Neuronal stem cell (in vitro differentiated cells): ENCODE results near the gene RBM4B. TPM values are rescaled to one million over a fixed set of nuclear protein-coding genes. Genes with fewer than 3 reads are reported as not detected.

ENCODE experiments used
- DNase-seq: peaks from one replicate; pipeline ENCODE4 v3.0.0-alpha.2; 2013; ENCODE audit warnings: low spot score
- H2AFZ ChIP-seq: one replicate; pipeline ENCODE4 v1.6.1; 2013; ENCODE audit warnings: mild to moderate bottlenecking, low read length, inconsistent platforms
- H2AK5ac ChIP-seq: 2 replicates; pipeline ENCODE4 v1.6.1; 2013; ENCODE audit warnings: low read depth, mild to moderate bottlenecking, inconsistent platforms, low read length, moderate library complexity, mixed read lengths
- H2BK120ac ChIP-seq: 2 replicates; pipeline ENCODE4 v1.6.1; 2013; ENCODE audit warnings: low read depth, mild to moderate bottlenecking, inconsistent platforms, low read length, moderate library complexity, mixed read lengths
- H2BK12ac ChIP-seq: one replicate; pipeline ENCODE4 v1.6.1; 2013; ENCODE audit warnings: low read length, inconsistent platforms
- H2BK15ac ChIP-seq: 2 replicates; pipeline ENCODE4 v1.6.1; 2013; ENCODE audit warnings: mild to moderate bottlenecking, low read length, inconsistent platforms, mixed read lengths
- H2BK5ac ChIP-seq: one replicate; pipeline ENCODE4 v1.6.1; 2013; ENCODE audit warnings: inconsistent platforms, mild to moderate bottlenecking, low read length, moderate library complexity
- H3K14ac ChIP-seq: one replicate; pipeline ENCODE4 v1.6.1; 2013; ENCODE audit warnings: low read length, inconsistent platforms
- H3K18ac ChIP-seq: 2 replicates; pipeline ENCODE4 v1.6.1; 2013; ENCODE audit warnings: low read length, inconsistent platforms
- H3K23ac ChIP-seq: 2 replicates; pipeline ENCODE4 v1.6.1; 2013; ENCODE audit warnings: low read depth, mild to moderate bottlenecking, mixed read lengths, low read length, inconsistent platforms; ENCODE audit not compliant: poor library complexity
- H3K27ac ChIP-seq: replicated peaks from 3 replicates; pipeline ENCODE4 v1.5.1; 2013; ENCODE audit warnings: low read length, inconsistent platforms
- H3K27me3 ChIP-seq, 3 experiments: 2 replicates each; pipeline ENCODE4 v1.6.1; 2013; ENCODE audit warnings: low read length in 3 of 3, mild to moderate bottlenecking in 2 of 3, inconsistent platforms in 1 of 3, low read depth in 1 of 3, mixed read lengths in 1 of 3, moderate library complexity in 1 of 3; ENCODE audit not compliant: control insufficient read depth in 3 of 3, insufficient read depth in 3 of 3
- H3K36me3 ChIP-seq, 2 donors: replicated peaks in 1 of 2; 2 replicates each; pipeline ENCODE4 v1.6.1; 2013; ENCODE audit warnings: low read length in 2 of 2; ENCODE audit not compliant: control insufficient read depth in 2 of 2, insufficient read depth in 2 of 2
- H3K4ac ChIP-seq: 2 replicates; pipeline ENCODE4 v1.6.1; 2013; ENCODE audit warnings: inconsistent platforms, mild to moderate bottlenecking, low read length, moderate library complexity
- H3K4me1 ChIP-seq, 2 donors: 1 replicate in 1 of 2; 2 replicates in 1 of 2; pipeline ENCODE4 v1.6.1; 2013; ENCODE audit warnings: low read length in 2 of 2, low read depth in 1 of 2; ENCODE audit not compliant: control insufficient read depth in 2 of 2, insufficient read depth in 1 of 2
- H3K4me2 ChIP-seq: one replicate; pipeline ENCODE4 v1.6.1; 2013; ENCODE audit warnings: mild to moderate bottlenecking, low read length, inconsistent platforms; ENCODE audit not compliant: insufficient read depth, poor library complexity, severe bottlenecking
- H3K4me3 ChIP-seq, 2 donors: 2 replicates each; pipeline ENCODE4 v1.5.1; 2013; ENCODE audit warnings: low read length in 2 of 2, mild to moderate bottlenecking in 2 of 2, inconsistent platforms in 1 of 2, moderate library complexity in 1 of 2
- H3K79me1 ChIP-seq: one replicate; pipeline ENCODE4 v1.6.1; 2013; ENCODE audit warnings: low read depth, mild to moderate bottlenecking, inconsistent platforms, low read length, moderate library complexity
- H3K9ac ChIP-seq: one replicate; pipeline ENCODE4 v1.6.1; 2013; ENCODE audit warnings: mild to moderate bottlenecking, low read depth, low read length, inconsistent platforms; ENCODE audit not compliant: poor library complexity
- H3K9me3 ChIP-seq, 2 donors: replicated peaks in 1 of 2; 2 replicates each; pipeline versions ENCODE3 to v1.6.1; 2013; ENCODE audit warnings: low read length in 2 of 2, mild to moderate bottlenecking in 2 of 2, inconsistent platforms in 1 of 2, low read depth in 1 of 2, mixed read lengths in 1 of 2, moderate library complexity in 1 of 2; ENCODE audit not compliant: control insufficient read depth in 2 of 2, insufficient read depth in 1 of 2
- H4K8ac ChIP-seq: one replicate; pipeline ENCODE4 v1.6.1; 2013; ENCODE audit warnings: low read depth, mild to moderate bottlenecking, inconsistent platforms, low read length, moderate library complexity
- H4K91ac ChIP-seq: one replicate; pipeline ENCODE4 v1.6.1; 2013; ENCODE audit warnings: low read length, low read depth, mild to moderate bottlenecking, inconsistent platforms; ENCODE audit not compliant: poor library complexity
- WGBS, 2 donors: extraction: QIAGEN DNeasy Blood & Tissue Kit; methylation state at CpG; one replicate each; pipeline ENCODE4 v1.1.7; 2013; ENCODE audit warnings: missing lambda C conversion rate in 2 of 2, mixed read lengths in 1 of 2; ENCODE audit not compliant: insufficient read length in 2 of 2, insufficient replicate concordance in 1 of 2; ENCODE audit errors: extremely low coverage in 2 of 2; 5-methylcytosine and 5-hydroxymethylcytosine counted together
- small RNA-seq: library from polyadenylated mRNA; stranded (forward); fragments of <200 nt; extraction: miRNeasy Mini kit (QIAGEN cat#:217004); gene quantifications from one replicate; pipeline ENCODE3, GENCODE V24; 2013; ENCODE audit not compliant: insufficient read depth

Gene RBM4B

GRCh38 chr11:66617155-66617834, 60.4 kb downstream of the RBM4B start:
- peak overlapping the region; percentile 71 for H3K4me2 ChIP-seq
- no peak overlapping the region for H3K27ac ChIP-seq
- peak overlapping the region; percentile 84 to 95 for H3K4me3 ChIP-seq
- H3K27me3 ChIP-seq, result no peaks in the 10 kb centered on the region
- no peak for DNase-seq
- H3K4ac ChIP-seq, result no peak overlapping the region
- H2BK12ac ChIP-seq, result no peak overlapping the region
- H3K36me3 ChIP-seq, result peaks cover 8 to 48% of the 10 kb centered on the region in 2 donors
- H4K8ac ChIP-seq, result no peak overlapping the region
- H3K23ac ChIP-seq, result peak overlapping the region; percentile 95
- H3K14ac ChIP-seq, result no peak overlapping the region
- peak overlapping the region; percentile 42 for H2AK5ac ChIP-seq
- H3K9ac ChIP-seq, result peak overlapping the region; percentile 97
- peaks cover 12 to 16% of the 10 kb centered on the region in 2 donors for H3K4me1 ChIP-seq
- peak overlapping the region; percentile 91 for H2BK5ac ChIP-seq
- WGBS, 2 donors, result no CpG with 5 or more reads among the region's 38 CpGs
- H2AFZ ChIP-seq, result peak overlapping the region; percentile 85
- H2BK15ac ChIP-seq, result no peak overlapping the region
- no peak overlapping the region for H4K91ac ChIP-seq
- peak overlapping the region; percentile 86 for H3K18ac ChIP-seq
- no peaks in the 10 kb centered on the region for H3K9me3 ChIP-seq
- H3K79me1 ChIP-seq, result peaks cover 3% of the 10 kb centered on the region
- H2BK120ac ChIP-seq, result no peak overlapping the region

- peak; percentile 99 for DNase-seq
- H2AK5ac ChIP-seq, result peak within 1 kb of the TSS; percentile 68
- peak within 1 kb of the TSS; percentile 74 for H3K4me2 ChIP-seq
- no CpG with 5 or more reads among the region's 90 CpGs for WGBS, 2 donors
- peak within 1 kb of the TSS; percentile 98 for H3K18ac ChIP-seq
- H2BK120ac ChIP-seq, result no peak within 1 kb of the TSS
- H4K8ac ChIP-seq, result no peak within 1 kb of the TSS
- H3K9me3 ChIP-seq, result no peaks in the 10 kb centered on the region
- H3K4ac ChIP-seq, result no peak within 1 kb of the TSS
- H3K4me3 ChIP-seq, result peak within 1 kb of the TSS; percentile 84 to 95
- peaks cover 8 to 41% of the 10 kb centered on the region in 2 donors for H3K36me3 ChIP-seq
- peak within 1 kb of the TSS; percentile 94 for H3K14ac ChIP-seq
- no peak within 1 kb of the TSS for H2BK15ac ChIP-seq
- peak within 1 kb of the TSS; percentile 85 for H2AFZ ChIP-seq
- peak within 1 kb of the TSS; percentile 96 for H3K27ac ChIP-seq
- H3K9ac ChIP-seq, result peak within 1 kb of the TSS; percentile 97
- H4K91ac ChIP-seq, result peak within 1 kb of the TSS; percentile 68
- no peaks in the 10 kb centered on the region for H3K27me3 ChIP-seq
- H3K79me1 ChIP-seq, result peaks cover 3% of the 10 kb centered on the region
- peak within 1 kb of the TSS; percentile 95 for H3K23ac ChIP-seq
- peak within 1 kb of the TSS; percentile 1 for H2BK12ac ChIP-seq
- H2BK5ac ChIP-seq, result peak within 1 kb of the TSS; percentile 91
- H3K4me1 ChIP-seq, result peaks cover 12 to 16% of the 10 kb centered on the region in 2 donors
Measured at GRCh38 chr11:66616379-66617154, 61.1 kb downstream of the RBM4B start, which contains the start of gene RBM14. Gene RBM14, plus strand, starts transcription at chr11:66616630. Its CDS starts 91 bp downstream, at chr11:66616721.

Small RNA genes within 50 kb of the gene (small RNA-seq; reads per million reads assigned to genes)
- gene RN7SL12P (not detected), gene RNU4-39P (not detected)
